IMR-90 (cell line): ENCODE data around the gene HBM. TPM values are rescaled to one million over a fixed set of nuclear protein-coding genes. Genes with fewer than 3 reads are reported as not detected.

Experiments
- ATAC-seq: fragments of 200-7000 bp; cut with Tn5 transposase; 2 replicates; pipeline ENCODE4 v1.9.1; 2020; ENCODE audit warnings: low read depth, mild to moderate bottlenecking, moderate library complexity
- BruUV-seq: library from RNA; stranded (reverse); fragments of 400-500 nt; replicated peaks from 2 replicates; lab custom pipeline; 2021; lab: Mats Ljungman, UMichigan
- CTCF ChIA-PET: fragments of 300-600 bp; formaldehyde crosslinking; extraction: SDS; loops from one replicate; lab custom pipeline; 2021; ENCODE audit warnings: antibody characterized with exemption; lab: Yijun Ruan, JAX
- POLR2A ChIA-PET: fragments of 300-600 bp; sonication (Branson Sonifier 250); formaldehyde crosslinking; loops from one replicate; lab custom pipeline; 2022; ENCODE audit warnings: antibody characterized with exemption; ENCODE audit not compliant: unreplicated experiment; lab: Charles Lee
- DNase-seq: peaks from one replicate; pipeline ENCODE4 v3.0.0; 2013
- H2AFZ ChIP-seq: replicated peaks from 2 replicates; pipeline ENCODE3; 2013; ENCODE audit warnings: low read length, mild to moderate bottlenecking; ENCODE audit not compliant: poor library complexity
- H2AK5ac ChIP-seq: 2 replicates; pipeline ENCODE4 v1.6.1; 2013; ENCODE audit warnings: low read depth, low read length, inconsistent platforms
- H2AK9ac ChIP-seq: replicated peaks from 2 replicates; pipeline ENCODE3; 2013; ENCODE audit warnings: mild to moderate bottlenecking, low read depth, low read length, moderate library complexity; ENCODE audit not compliant: poor library complexity
- H2BK120ac ChIP-seq: 2 replicates; pipeline ENCODE4 v1.6.1; 2013; ENCODE audit warnings: low read depth, low read length, inconsistent platforms
- H2BK15ac ChIP-seq: 3 replicates; pipeline ENCODE4 v1.6.1; 2013; ENCODE audit warnings: low read depth, low read length, inconsistent platforms
- H2BK20ac ChIP-seq: 2 replicates; pipeline ENCODE4 v1.6.1; 2013; ENCODE audit warnings: low read depth, mild to moderate bottlenecking, inconsistent platforms, low read length, moderate library complexity
- H2BK5ac ChIP-seq: 2 replicates; pipeline ENCODE4 v1.6.1; 2013; ENCODE audit warnings: mild to moderate bottlenecking, low read depth, low read length, inconsistent platforms; ENCODE audit not compliant: poor library complexity, severe bottlenecking
- H3K14ac ChIP-seq: replicated peaks from 2 replicates; pipeline ENCODE4 v1.6.1; 2013; ENCODE audit warnings: low read depth, low read length, inconsistent platforms
- H3K18ac ChIP-seq: 2 replicates; pipeline ENCODE4 v1.6.1; 2013; ENCODE audit warnings: low read depth, low read length, control low read depth
- H3K23ac ChIP-seq: 2 replicates; pipeline ENCODE4 v1.6.1; 2013; ENCODE audit warnings: low read depth, low read length, inconsistent platforms
- H3K27ac ChIP-seq: 2 replicates; pipeline ENCODE4 v1.5.1; 2013; ENCODE audit warnings: mild to moderate bottlenecking, control low read depth, low read length; ENCODE audit not compliant: insufficient read depth
- H3K27me3 ChIP-seq: 2 replicates; pipeline ENCODE4 v1.6.1; 2013; ENCODE audit warnings: low read length; ENCODE audit not compliant: control insufficient read depth, insufficient read depth
- H3K36me3 ChIP-seq: 2 replicates; pipeline ENCODE4 v1.6.1; 2013; ENCODE audit warnings: low read length, mixed read lengths; ENCODE audit not compliant: control insufficient read depth, insufficient read depth
- H3K4ac ChIP-seq: 2 replicates; pipeline ENCODE4 v1.6.1; 2013; ENCODE audit warnings: low read depth, low read length, inconsistent platforms
- H3K4me1 ChIP-seq: 2 replicates; pipeline ENCODE4 v1.6.1; 2013; ENCODE audit warnings: low read length, mixed read lengths; ENCODE audit not compliant: control insufficient read depth, insufficient read depth
- H3K4me2 ChIP-seq: 2 replicates; pipeline ENCODE4 v1.6.1; 2013; ENCODE audit warnings: low read depth, mild to moderate bottlenecking, control low read depth, low read length, moderate library complexity
- H3K4me3 ChIP-seq: 2 replicates; pipeline ENCODE4 v1.5.1; 2013; ENCODE audit warnings: low read depth, mild to moderate bottlenecking, control low read depth, low read length, moderate library complexity; ENCODE audit not compliant: insufficient read depth
- H3K56ac ChIP-seq: 2 replicates; pipeline ENCODE4 v1.6.1; 2013; ENCODE audit warnings: low read length, inconsistent platforms; ENCODE audit not compliant: insufficient read depth; ENCODE audit errors: extremely low read depth
- H3K79me1 ChIP-seq, 2 experiments: 2 replicates each; pipeline ENCODE4 v1.6.1; 2013; ENCODE audit warnings: low read length in 2 of 2, inconsistent platforms in 1 of 2, low read depth in 1 of 2
- H3K9ac ChIP-seq: 2 replicates; pipeline ENCODE4 v1.6.1; 2013; ENCODE audit warnings: low read depth, low read length, control low read depth
- H3K9me1 ChIP-seq: 2 replicates; pipeline ENCODE4 v1.6.1; 2013; ENCODE audit warnings: low read length, inconsistent platforms; ENCODE audit not compliant: insufficient read depth
- H3K9me3 ChIP-seq: 2 replicates; pipeline ENCODE4 v1.6.1; 2013; ENCODE audit warnings: low read length; ENCODE audit not compliant: control insufficient read depth, insufficient read depth
- H4K20me1 ChIP-seq: 2 replicates; pipeline ENCODE4 v1.6.1; 2013; ENCODE audit warnings: low read length, inconsistent platforms; ENCODE audit not compliant: insufficient read depth
- H4K5ac ChIP-seq: 2 replicates; pipeline ENCODE4 v1.6.1; 2013; ENCODE audit warnings: mild to moderate bottlenecking, low read depth, low read length, control low read depth
- H4K8ac ChIP-seq, 2 experiments: 2 replicates each; pipeline ENCODE4 v1.6.1; 2013; ENCODE audit warnings: low read depth in 2 of 2, low read length in 2 of 2, control low read depth in 1 of 2, inconsistent platforms in 1 of 2
- H4K91ac ChIP-seq: 2 replicates; pipeline ENCODE4 v1.6.1; 2013; ENCODE audit warnings: low read depth, low read length, inconsistent platforms; ENCODE audit not compliant: insufficient read depth
- BHLHE40 ChIP-seq: fragments of 150-350 bp; IDR thresholded peaks from 2 replicates; pipeline ENCODE4 v1.6.1; 2016; ENCODE audit warnings: mild to moderate bottlenecking, low read depth, low read length
- MAZ ChIP-seq: IDR thresholded peaks from 2 replicates; pipeline ENCODE4 v1.6.1; 2012; ENCODE audit warnings: low read depth, mild to moderate bottlenecking, low read length, improper control_type of control experiment, moderate library complexity, borderline replicate concordance
- WGBS, 2 experiments: methylation state at CpG; one replicate each; pipeline versions ENCODE4 v1.1.5 to v1.1.7; 2013; ENCODE audit warnings: missing lambda C conversion rate in 2 of 2; ENCODE audit not compliant: insufficient read length in 1 of 2; ENCODE audit errors: extremely low coverage in 2 of 2; 5-methylcytosine and 5-hydroxymethylcytosine counted together
- dilution Hi-C: fragments of 300-500 bp; cut with HindIII; formaldehyde crosslinking; loops from one replicate; pipeline ENCODE4 v1.14.3; 2018; ENCODE audit warnings: low sequenced_read_pairs; ENCODE audit not compliant: unreplicated experiment
- in situ Hi-C: fragments of 300-500 bp; cut with MboI; formaldehyde crosslinking; loops from 3 replicates; pipeline ENCODE4 v1.14.3; 2019; ENCODE audit warnings: low sequenced_read_pairs, inconsistent platforms, mixed read lengths
- intact Hi-C: fragments of 100-400 bp; cut with micrococcal nuclease; formaldehyde crosslinking; loops from 2 replicates; pipeline ENCODE4 v1.10.0; 2022
- polyA plus RNA-seq, 3 experiments: library from polyadenylated mRNA; depleted of rRNA; stranded (reverse); fragments of >200 nt; gene quantifications; 2 replicates each; pipeline ENCODE4 v1.2.3, GENCODE V29; 2012; ENCODE audit warnings: low replicate concordance in 1 of 3
- total RNA-seq: library from RNA; depleted of rRNA; stranded (reverse); fragments of >200 nt; gene quantifications from 2 replicates; pipeline ENCODE4 v1.2.3, GENCODE V29; 2012

Gene HBM
- total and polyA plus RNA-seq, 2 of the 4 experiments (the other 2 are of a cell fraction), result not detected

DNA sequence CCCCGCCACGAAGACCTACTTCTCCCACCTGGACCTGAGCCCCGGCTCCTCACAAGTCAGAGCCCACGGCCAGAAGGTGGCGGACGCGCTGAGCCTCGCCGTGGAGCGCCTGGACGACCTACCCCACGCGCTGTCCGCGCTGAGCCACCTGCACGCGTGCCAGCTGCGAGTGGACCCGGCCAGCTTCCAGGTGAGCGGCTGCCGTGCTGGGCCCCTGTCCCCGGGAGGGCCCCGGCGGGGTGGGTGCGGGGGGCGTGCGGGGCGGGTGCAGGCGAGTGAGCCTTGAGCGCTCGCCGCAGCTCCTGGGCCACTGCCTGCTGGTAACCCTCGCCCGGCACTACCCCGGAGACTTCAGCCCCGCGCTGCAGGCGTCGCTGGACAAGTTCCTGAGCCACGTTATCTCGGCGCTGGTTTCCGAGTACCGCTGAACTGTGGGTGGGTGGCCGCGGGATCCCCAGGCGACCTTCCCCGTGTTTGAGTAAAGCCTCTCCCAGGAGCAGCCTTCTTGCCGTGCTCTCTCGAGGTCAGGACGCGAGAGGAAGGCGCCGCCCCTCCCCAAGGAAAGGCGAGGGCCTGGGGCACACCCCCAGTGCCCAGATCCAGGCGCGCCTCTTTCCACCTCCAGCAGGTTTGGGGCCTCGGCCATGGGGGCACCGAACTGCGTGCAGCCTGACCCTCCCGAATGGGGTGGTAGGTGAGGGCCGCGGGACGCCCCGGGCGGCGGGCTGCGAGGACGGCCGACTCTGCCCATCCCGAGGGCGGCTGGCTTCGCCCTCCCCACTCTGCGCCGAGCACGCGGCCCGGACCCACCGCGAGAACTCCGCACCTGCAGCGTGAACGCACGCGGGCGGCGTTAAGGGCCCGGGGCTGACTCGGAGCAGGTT is 15.1 kb downstream of the HBM start:
- in situ Hi-C loops, result loop anchor here (5.0 kb wide), 1 partner anchor 74 kb away; no protein-coding TSS in a partner anchor
- CTCF ChIA-PET, result interaction anchor here (0.8 to 2.5 kb wide), 6 partner anchors 13 to 76 kb away, joined by 3 to 11 read pairs (median 4); no protein-coding TSS in a partner anchor

More for the DNA sequence above, 15.1 kb downstream of the HBM start:
- H3K9ac ChIP-seq, result no peak overlapping the region
- H2AK9ac ChIP-seq, result peak overlapping the region; percentile 71
- intact Hi-C loops (loop anchor here (1.0 to 5.0 kb wide), 2 partner anchors 44 to 74 kb away; partner anchors contain the start of gene NPRL3), dilution Hi-C loops (no loop called here)
- no peak overlapping the region for H4K91ac ChIP-seq
- H2BK120ac ChIP-seq, result no peak overlapping the region
- H3K27ac ChIP-seq, result no peak overlapping the region
- H3K23ac ChIP-seq, result no peak overlapping the region
- H3K14ac ChIP-seq, result no peak overlapping the region
- H4K8ac ChIP-seq, result no peak overlapping the region
- H2AFZ ChIP-seq, result peak overlapping the region; percentile 84
- 0 out of 4 replicates have a peak, but pooled peaks cover 0 to 8% of the 10 kb centered on the region in 2 experiments for H3K79me1 ChIP-seq
- H3K9me1 ChIP-seq, result no peaks in the 10 kb centered on the region
- no TSS peak for BruUV-seq
- H3K27me3 ChIP-seq, result peaks cover 25% of the 10 kb centered on the region
- DNase-seq (peak; percentile 58), ATAC-seq (peak; percentile 79)
- no peak overlapping the region; the same call in 1 of the 2 replicates for H2AK5ac ChIP-seq
- no peak overlapping the region for H4K5ac ChIP-seq
- peaks cover 5% of the 10 kb centered on the region; the same call in 1 of the 2 replicates for H3K4me1 ChIP-seq
- TF ChIP-seq BHLHE40, result peak; percentile 50; the same call in 1 of the 2 replicates
- no peak for TF ChIP-seq MAZ
- H3K4ac ChIP-seq, result no peak overlapping the region
- 4% methylated on average over 53 of the region's 89 CpGs; no CpG with 5 or more reads in 1 of the 2 experiments for WGBS, 2 experiments
- H2BK20ac ChIP-seq, result no peak overlapping the region
- H3K9me3 ChIP-seq, result no peaks in the 10 kb centered on the region
- peaks cover 9% of the 10 kb centered on the region; the same call in 1 of the 2 replicates for H3K36me3 ChIP-seq
- H2BK15ac ChIP-seq, result no peak overlapping the region
- POLR2A ChIA-PET, result no interaction called here
- no peak overlapping the region for H2BK5ac ChIP-seq
- no peak overlapping the region; the same call in 1 of the 2 replicates for H3K56ac ChIP-seq
- H3K4me2 ChIP-seq, result peak overlapping the region; percentile 84
- no peak overlapping the region for H3K18ac ChIP-seq
- H4K20me1 ChIP-seq, result peaks cover 12% of the 10 kb centered on the region
- H3K4me3 ChIP-seq, result peak overlapping the region; percentile 8
